Muscle of leg (tissue), 11 donors: ENCODE results near the gene FMNL2. TPM values are rescaled to one million over a fixed set of nuclear protein-coding genes. Genes with fewer than 3 reads are reported as not detected.

Experiments
- DNase-seq: peaks from one replicate; pipeline ENCODE4 v3.0.0; 2013
- H3K27ac ChIP-seq: one replicate; pipeline ENCODE4 v1.5.1; 2013; ENCODE audit warnings: mild to moderate bottlenecking, low read length, control low read depth
- H3K27me3 ChIP-seq: one replicate; pipeline ENCODE4 v1.6.1; 2013; ENCODE audit warnings: low read length; ENCODE audit not compliant: control insufficient read depth, insufficient read depth
- H3K36me3 ChIP-seq: one replicate; pipeline ENCODE4 v1.6.1; 2013; ENCODE audit warnings: low read length; ENCODE audit not compliant: control insufficient read depth, insufficient read depth
- H3K4me1 ChIP-seq: one replicate; pipeline ENCODE4 v1.6.1; 2013; ENCODE audit warnings: low read length; ENCODE audit not compliant: control insufficient read depth, insufficient read depth
- H3K4me3 ChIP-seq: one replicate; pipeline ENCODE4 v1.5.1; 2013; ENCODE audit warnings: low read length, control low read depth
- H3K9me3 ChIP-seq: replicated peaks from 2 replicates; pipeline ENCODE4 v1.6.1; 2013; ENCODE audit warnings: low read depth, low read length; ENCODE audit not compliant: control insufficient read depth
- WGBS: methylation state at CpG from one replicate; pipeline ENCODE4 v1.1.5; 2013; ENCODE audit warnings: missing lambda C conversion rate; ENCODE audit not compliant: insufficient coverage; 5-methylcytosine and 5-hydroxymethylcytosine counted together
- polyA plus RNA-seq, 8 donors: library from polyadenylated mRNA; unstranded; fragments of 120-200 nt; gene quantifications; one replicate each; pipeline versions ENCODE4 v1.2.1 to v1.2.3, GENCODE V29; 2013; ENCODE audit warnings: inconsistent platforms in 1 of 8, low replicate concordance in 1 of 8; ENCODE audit not compliant: insufficient read length in 8 of 8, insufficient read depth in 1 of 8
- total RNA-seq: library from RNA; stranded (reverse); fragments of 120-200 nt; gene quantifications from one replicate; pipeline ENCODE4 v1.2.4, GENCODE V29; 2013

The FMNL2 gene
- total and polyA plus RNA-seq, 9 donors: 21.5 to 36.1 (median 24.1) TPM

GRCh38 chr2:152370783-152371182 lies 35.8 kb downstream of the FMNL2 start:
- DNase-seq: no peak
- Histone ChIP-seq H3K27me3 (no peaks in the 10 kb centered on the region), H3K27ac (no peak overlapping the region), H3K9me3 (no peaks in the 10 kb centered on the region), H3K4me3 (no peak overlapping the region), H3K4me1 (peaks cover 4% of the 10 kb centered on the region), H3K36me3 (no peaks in the 10 kb centered on the region)
- WGBS: 88% methylated on average over 5 of the region's 5 CpGs

- Histone ChIP-seq H3K4me1 (peaks cover 4% of the 10 kb centered on the region), H3K27ac (no peak overlapping the region), H3K4me3 (no peak overlapping the region), H3K36me3 (no peaks in the 10 kb centered on the region), H3K9me3 (no peaks in the 10 kb centered on the region), H3K27me3 (no peaks in the 10 kb centered on the region)
- 0% methylated on average over 1 of the region's 3 CpGs for WGBS
- no peak for DNase-seq
Measured at GRCh38 chr2:152372438-152372984, 37.5 kb downstream of the FMNL2 start.

- no peak overlapping the region for H3K27ac ChIP-seq
- peaks cover 2% of the 10 kb centered on the region for H3K4me1 ChIP-seq
- no peaks in the 10 kb centered on the region for H3K36me3 ChIP-seq
- H3K4me3 ChIP-seq: no peak overlapping the region
- no peaks in the 10 kb centered on the region for H3K9me3 ChIP-seq
- DNase-seq: no peak
- H3K27me3 ChIP-seq: no peaks in the 10 kb centered on the region
- no CpG with 5 or more reads among the region's 1 CpG for WGBS
Measured at GRCh38 chr2:152375174-152375573, 40.2 kb downstream of the FMNL2 start.

GRCh38 chr2:152376385-152376784 lies 41.4 kb downstream of the FMNL2 start:
- 0% methylated on average over 1 of the region's 2 CpGs for WGBS
- Histone ChIP-seq H3K9me3 (no peaks in the 10 kb centered on the region), H3K4me1 (peaks cover 2% of the 10 kb centered on the region), H3K36me3 (no peaks in the 10 kb centered on the region), H3K27me3 (no peaks in the 10 kb centered on the region), H3K27ac (no peak overlapping the region), H3K4me3 (no peak overlapping the region)
- DNase-seq: no peak

- H3K36me3 ChIP-seq: no peaks in the 10 kb centered on the region
- WGBS: no CpG with 5 or more reads among the region's 1 CpG
- peaks cover 2% of the 10 kb centered on the region for H3K4me1 ChIP-seq
Measured at GRCh38 chr2:152376968-152377367, 42.0 kb downstream of the FMNL2 start.

GRCh38 chr2:152379089-152379488 lies 44.1 kb downstream of the FMNL2 start:
- Histone ChIP-seq H3K9me3 (no peaks in the 10 kb centered on the region), H3K36me3 (no peaks in the 10 kb centered on the region), H3K4me1 (peaks cover 2% of the 10 kb centered on the region), H3K27me3 (no peaks in the 10 kb centered on the region), H3K4me3 (no peak overlapping the region), H3K27ac (no peak overlapping the region)
- DNase-seq: no peak
- WGBS: 92% methylated on average over 2 of the region's 4 CpGs

More at GRCh38 chr2:152376968-152377367, 42.0 kb downstream of the FMNL2 start:
- Histone ChIP-seq H3K9me3 (no peaks in the 10 kb centered on the region), H3K27me3 (no peaks in the 10 kb centered on the region), H3K27ac (no peak overlapping the region), H3K4me3 (no peak overlapping the region)
- no peak for DNase-seq

GRCh38 chr2:152380261-152381055 lies 45.5 kb downstream of the FMNL2 start:
- no peaks in the 10 kb centered on the region for H3K27me3 ChIP-seq
- H3K27ac ChIP-seq: no peak overlapping the region
- H3K4me3 ChIP-seq: no peak overlapping the region
- DNase-seq: no peak
- no peaks in the 10 kb centered on the region for H3K36me3 ChIP-seq
- WGBS: 76% methylated on average over 3 of the region's 5 CpGs
- no peaks in the 10 kb centered on the region for H3K9me3 ChIP-seq
- no peaks in the 10 kb centered on the region for H3K4me1 ChIP-seq

- H3K27ac ChIP-seq: peak overlapping the region; percentile 6
- no peaks in the 10 kb centered on the region for H3K4me1 ChIP-seq
- DNase-seq: peak; percentile 71
- no peaks in the 10 kb centered on the region for H3K36me3 ChIP-seq
- H3K27me3 ChIP-seq: no peaks in the 10 kb centered on the region
- no peak overlapping the region for H3K4me3 ChIP-seq
- H3K9me3 ChIP-seq: no peaks in the 10 kb centered on the region
Measured at GRCh38 chr2:152383702-152384101, 48.7 kb downstream of the FMNL2 start.

- Histone ChIP-seq H3K4me1 (no peaks in the 10 kb centered on the region), H3K36me3 (no peaks in the 10 kb centered on the region), H3K27me3 (no peaks in the 10 kb centered on the region), H3K4me3 (no peak overlapping the region), H3K27ac (no peak overlapping the region), H3K9me3 (no peaks in the 10 kb centered on the region)
- 71% methylated on average over 1 of the region's 3 CpGs for WGBS
- no peak for DNase-seq
Measured at GRCh38 chr2:152384992-152385391, 50.0 kb downstream of the FMNL2 start.

GRCh38 chr2:152385650-152386049 lies 50.7 kb downstream of the FMNL2 start:
- Histone ChIP-seq H3K4me1 (no peaks in the 10 kb centered on the region), H3K4me3 (no peak overlapping the region), H3K27me3 (no peaks in the 10 kb centered on the region), H3K36me3 (no peaks in the 10 kb centered on the region), H3K27ac (no peak overlapping the region), H3K9me3 (no peaks in the 10 kb centered on the region)
- DNase-seq: no peak
